ENCODE data around the gene NDUFC2. TPM values are rescaled to one million over a fixed set of nuclear protein-coding genes. Genes with fewer than 3 reads are reported as not detected.

NDUFC2 gene
- polyA plus RNA-seq (2012; ENCODE audit: insufficient read depth, insufficient read length, low read depth) = 402 TPM

DNA sequence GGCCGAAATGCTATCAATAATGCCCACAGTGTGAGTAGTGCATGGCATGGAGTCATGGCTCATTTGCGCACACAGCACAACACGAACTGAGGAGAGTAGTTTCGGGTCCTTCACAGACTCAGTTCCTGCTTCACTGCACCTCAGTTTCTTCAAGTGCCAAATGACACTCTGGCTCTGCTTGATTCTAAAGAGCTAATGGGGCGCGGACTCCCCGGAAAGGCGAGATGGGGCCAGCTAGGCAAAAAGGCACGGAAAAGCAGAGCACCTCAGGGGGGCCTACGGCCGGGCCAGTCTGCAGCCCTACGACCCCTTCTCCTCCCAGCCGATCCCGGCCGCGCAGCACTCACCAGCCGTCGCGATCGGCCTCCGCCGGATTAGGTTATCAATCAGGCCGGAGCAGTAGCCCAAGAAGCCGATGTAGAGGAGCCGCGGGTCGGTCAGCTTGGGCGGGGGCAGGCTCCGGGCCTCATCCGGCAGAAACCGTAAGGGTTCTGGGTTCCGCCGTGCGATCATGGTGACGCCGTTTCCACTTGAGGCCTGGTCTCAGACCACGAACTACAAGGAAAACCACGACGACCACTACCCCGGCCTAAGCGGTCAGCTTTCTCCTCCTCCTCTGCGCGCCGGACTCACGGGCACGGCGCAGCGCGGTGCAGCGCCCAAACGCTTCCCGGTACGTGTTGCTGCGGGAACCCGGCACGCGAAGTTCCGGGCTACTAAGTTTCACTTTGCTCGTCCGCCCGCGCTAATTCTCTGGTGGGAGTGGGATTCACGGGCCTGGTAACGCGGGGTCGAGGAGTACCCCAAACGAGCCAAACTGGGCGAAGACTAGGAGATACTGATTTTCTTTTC, at the start of gene NDUFC2:
NDUFC2 (minus strand) TSS at position 631 of the 852 bp plus-strand sequence; CDS start at position 513, 118 bp downstream.
- peaks cover 14% of the 10 kb centered on the region for H3K36me3 ChIP-seq
- TF ChIP-seq, protein P1, sequence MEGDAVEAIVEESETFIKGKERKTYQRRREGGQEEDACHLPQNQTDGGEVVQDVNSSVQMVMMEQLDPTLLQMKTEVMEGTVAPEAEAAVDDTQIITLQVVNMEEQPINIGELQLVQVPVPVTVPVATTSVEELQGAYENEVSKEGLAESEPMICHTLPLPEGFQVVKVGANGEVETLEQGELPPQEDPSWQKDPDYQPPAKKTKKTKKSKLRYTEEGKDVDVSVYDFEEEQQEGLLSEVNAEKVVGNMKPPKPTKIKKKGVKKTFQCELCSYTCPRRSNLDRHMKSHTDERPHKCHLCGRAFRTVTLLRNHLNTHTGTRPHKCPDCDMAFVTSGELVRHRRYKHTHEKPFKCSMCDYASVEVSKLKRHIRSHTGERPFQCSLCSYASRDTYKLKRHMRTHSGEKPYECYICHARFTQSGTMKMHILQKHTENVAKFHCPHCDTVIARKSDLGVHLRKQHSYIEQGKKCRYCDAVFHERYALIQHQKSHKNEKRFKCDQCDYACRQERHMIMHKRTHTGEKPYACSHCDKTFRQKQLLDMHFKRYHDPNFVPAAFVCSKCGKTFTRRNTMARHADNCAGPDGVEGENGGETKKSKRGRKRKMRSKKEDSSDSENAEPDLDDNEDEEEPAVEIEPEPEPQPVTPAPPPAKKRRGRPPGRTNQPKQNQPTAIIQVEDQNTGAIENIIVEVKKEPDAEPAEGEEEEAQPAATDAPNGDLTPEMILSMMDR (IDR thresholded peaks at IDR 0.05; ENCODE audit: low read depth, low read length) = no peak
- no peaks in the 10 kb centered on the region for H3K27me3 ChIP-seq
- H3K4me1 ChIP-seq = peaks cover 7% of the 10 kb centered on the region; the same call in 1 of the 2 replicates
- H3K4me3 ChIP-seq (ENCODE audit: low read depth, low read length) = peak within 1 kb of the TSS; percentile 82
- no peaks in the 10 kb centered on the region for H3K9me3 ChIP-seq
- peak; percentile 84 for DNase-seq

DNA sequence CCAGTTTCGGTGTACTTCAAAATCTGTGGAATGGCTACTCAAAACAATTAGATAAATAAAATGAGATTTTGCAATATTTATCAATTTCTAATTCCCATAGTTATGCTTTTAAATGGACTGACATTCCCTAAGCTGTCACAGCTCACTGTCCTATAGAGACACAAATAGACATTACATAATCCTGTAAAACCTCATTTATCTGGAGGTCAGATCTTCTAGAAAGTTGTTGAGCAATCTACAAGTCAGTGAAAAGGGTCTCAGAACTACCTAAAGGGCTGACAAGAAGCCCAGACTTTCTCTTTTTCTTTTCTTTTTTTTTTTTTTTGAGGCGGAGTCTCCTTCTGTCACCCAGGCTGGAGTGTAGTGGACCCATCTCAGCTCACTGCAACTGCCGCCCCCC, 47.7 kb upstream of the NDUFC2 start:
- peaks cover 15% of the 10 kb centered on the region for H3K36me3 ChIP-seq
- H3K4me1 ChIP-seq = no peaks in the 10 kb centered on the region
- no peaks in the 10 kb centered on the region for H3K27me3 ChIP-seq
- H3K4me3 ChIP-seq (ENCODE audit: low read depth, low read length) = no peak overlapping the region
- TF ChIP-seq, protein P1 (IDR thresholded peaks at IDR 0.05; ENCODE audit: low read depth, low read length) = no peak
- DNase-seq = no peak
- H3K9me3 ChIP-seq = no peaks in the 10 kb centered on the region

DNA sequence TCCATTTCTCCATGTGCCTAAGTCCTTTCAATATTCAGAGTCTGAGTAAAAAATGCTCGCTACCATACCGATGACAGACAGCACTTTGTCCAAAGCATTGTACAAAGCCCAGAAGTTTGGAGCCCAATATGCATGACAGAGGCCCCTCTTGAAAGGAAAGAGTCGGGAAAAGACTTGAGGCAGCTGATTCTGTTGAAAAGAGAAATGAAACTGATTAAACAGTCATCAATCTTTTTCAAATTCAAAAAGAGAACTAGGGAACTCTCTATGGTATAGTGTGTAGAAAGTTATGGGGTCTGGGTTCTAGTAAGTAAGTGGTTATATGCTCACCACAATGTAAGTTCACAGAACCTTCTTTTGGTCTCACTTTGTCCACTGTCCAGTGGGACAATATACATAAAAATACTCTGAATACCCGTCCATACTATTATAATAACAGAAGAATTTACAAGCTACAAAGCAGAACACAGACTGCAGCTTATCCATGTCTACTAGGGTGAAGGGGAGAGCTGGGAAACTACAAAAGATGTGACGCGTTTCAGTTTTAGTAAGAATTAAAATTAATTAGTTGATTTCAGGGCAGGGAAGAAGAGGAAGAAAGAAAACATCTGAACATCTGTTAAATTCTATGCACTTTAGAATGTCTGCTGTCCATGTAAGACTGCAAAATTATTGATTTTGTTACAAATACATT, 33.1 kb upstream of the NDUFC2 start:
- peaks cover 13% of the 10 kb centered on the region; the same call in 1 of the 2 replicates for H3K36me3 ChIP-seq
- H3K27me3 ChIP-seq = no peaks in the 10 kb centered on the region
- H3K4me3 ChIP-seq (ENCODE audit: low read depth, low read length) = no peak overlapping the region
- TF ChIP-seq, protein P1 (IDR thresholded peaks at IDR 0.05; ENCODE audit: low read depth, low read length) = no peak
- H3K9me3 ChIP-seq = no peaks in the 10 kb centered on the region
- DNase-seq = no peak
- no peaks in the 10 kb centered on the region for H3K4me1 ChIP-seq

DNA sequence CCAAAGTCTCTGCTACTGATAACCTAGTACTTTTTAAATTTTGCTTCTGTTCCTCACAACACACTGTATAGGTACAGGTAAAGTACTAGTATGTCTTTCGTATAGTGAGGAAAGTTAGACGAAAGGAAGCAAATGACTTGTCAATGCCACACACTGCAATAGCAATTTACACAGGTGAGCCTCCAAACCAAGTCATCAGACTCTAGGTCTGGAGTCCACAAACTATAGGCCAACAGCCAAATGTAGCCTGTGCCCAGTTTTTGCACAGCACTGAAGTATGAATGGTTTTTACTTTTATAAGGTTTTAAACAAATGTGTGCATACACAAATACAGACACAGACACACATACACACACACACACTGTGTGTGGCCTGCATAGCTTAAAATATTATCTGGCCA, 31.6 kb upstream of the NDUFC2 start:
- Histone ChIP-seq H3K27me3 (no peaks in the 10 kb centered on the region), H3K4me3 (ENCODE audit: low read depth, low read length) (no peak overlapping the region), H3K4me1 (no peaks in the 10 kb centered on the region), H3K36me3 (peaks cover 13% of the 10 kb centered on the region; the same call in 1 of the 2 replicates), H3K9me3 (no peaks in the 10 kb centered on the region)
- DNase-seq = no peak
- TF ChIP-seq, protein P1 (IDR thresholded peaks at IDR 0.05; ENCODE audit: low read depth, low read length) = no peak

DNA sequence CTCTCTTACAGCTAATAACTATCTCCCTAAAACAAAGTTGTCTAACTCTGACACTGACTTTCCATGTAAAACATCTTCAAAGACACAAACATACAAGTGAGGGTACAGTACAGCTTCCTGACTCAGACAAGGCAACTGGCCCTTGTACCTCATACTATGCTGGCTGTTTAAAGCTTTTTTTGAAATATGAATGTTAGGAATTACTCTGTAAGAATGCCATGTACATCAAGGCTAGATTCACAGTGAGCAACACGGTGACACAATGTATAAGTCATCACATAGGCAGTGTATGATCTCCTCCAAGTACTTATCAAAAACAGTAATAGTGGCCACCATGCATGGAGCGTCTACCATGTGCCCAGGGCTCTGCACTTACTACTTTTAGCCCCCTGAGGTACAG, 31.2 kb upstream of the NDUFC2 start:
- no peaks in the 10 kb centered on the region for H3K27me3 ChIP-seq
- no peaks in the 10 kb centered on the region for H3K9me3 ChIP-seq
- H3K4me1 ChIP-seq = no peaks in the 10 kb centered on the region
- TF ChIP-seq, protein P1 (IDR thresholded peaks at IDR 0.05; ENCODE audit: low read depth, low read length) = no peak
- no peak overlapping the region for H3K4me3 ChIP-seq (ENCODE audit: low read depth, low read length)
- no peak for DNase-seq
- peaks cover 13% of the 10 kb centered on the region; the same call in 1 of the 2 replicates for H3K36me3 ChIP-seq

All from BE2C (cell line).